ENCODE data around the gene RPL13.

DNA sequence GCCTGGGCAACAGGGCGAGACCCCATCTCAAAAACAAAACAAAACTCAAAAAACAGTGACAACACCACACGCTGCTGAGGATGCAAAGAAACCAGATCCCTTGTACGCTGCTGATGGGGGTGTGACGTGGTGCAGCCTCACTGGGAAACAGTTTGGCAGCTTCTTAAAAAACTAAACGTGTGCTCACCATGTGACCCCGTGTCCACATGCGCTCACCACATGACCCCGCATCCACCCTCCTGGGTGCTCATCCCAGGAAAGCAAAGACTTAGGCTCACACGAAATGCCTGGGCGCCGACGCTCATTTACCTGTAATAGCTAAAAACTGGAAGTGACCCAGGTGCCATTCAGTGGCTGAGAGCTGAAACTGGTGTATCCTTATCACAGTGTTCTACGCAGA is 19.9 kb upstream of the RPL13 start:
- TF ChIP-seq BCL11A (IDR thresholded peaks at IDR 0.05; ENCODE audit: low read depth, low read length) = no peak
- no peak for TF ChIP-seq POLR2AphosphoS2 (IDR thresholded peaks at IDR 0.05; ENCODE audit: low read depth, low read length)
- TF ChIP-seq, protein P1, sequence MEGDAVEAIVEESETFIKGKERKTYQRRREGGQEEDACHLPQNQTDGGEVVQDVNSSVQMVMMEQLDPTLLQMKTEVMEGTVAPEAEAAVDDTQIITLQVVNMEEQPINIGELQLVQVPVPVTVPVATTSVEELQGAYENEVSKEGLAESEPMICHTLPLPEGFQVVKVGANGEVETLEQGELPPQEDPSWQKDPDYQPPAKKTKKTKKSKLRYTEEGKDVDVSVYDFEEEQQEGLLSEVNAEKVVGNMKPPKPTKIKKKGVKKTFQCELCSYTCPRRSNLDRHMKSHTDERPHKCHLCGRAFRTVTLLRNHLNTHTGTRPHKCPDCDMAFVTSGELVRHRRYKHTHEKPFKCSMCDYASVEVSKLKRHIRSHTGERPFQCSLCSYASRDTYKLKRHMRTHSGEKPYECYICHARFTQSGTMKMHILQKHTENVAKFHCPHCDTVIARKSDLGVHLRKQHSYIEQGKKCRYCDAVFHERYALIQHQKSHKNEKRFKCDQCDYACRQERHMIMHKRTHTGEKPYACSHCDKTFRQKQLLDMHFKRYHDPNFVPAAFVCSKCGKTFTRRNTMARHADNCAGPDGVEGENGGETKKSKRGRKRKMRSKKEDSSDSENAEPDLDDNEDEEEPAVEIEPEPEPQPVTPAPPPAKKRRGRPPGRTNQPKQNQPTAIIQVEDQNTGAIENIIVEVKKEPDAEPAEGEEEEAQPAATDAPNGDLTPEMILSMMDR (IDR thresholded peaks at IDR 0.05 in 2 of 3, conservative IDR thresholded peaks at IDR 0.05 in 1 of 3; ENCODE audit: control insufficient read depth in 2 of 3, extremely low read depth in 1 of 3, insufficient read depth in 1 of 3, low read depth in 3 of 3, low read length in 3 of 3) = no peak
- TF ChIP-seq, protein P2, sequence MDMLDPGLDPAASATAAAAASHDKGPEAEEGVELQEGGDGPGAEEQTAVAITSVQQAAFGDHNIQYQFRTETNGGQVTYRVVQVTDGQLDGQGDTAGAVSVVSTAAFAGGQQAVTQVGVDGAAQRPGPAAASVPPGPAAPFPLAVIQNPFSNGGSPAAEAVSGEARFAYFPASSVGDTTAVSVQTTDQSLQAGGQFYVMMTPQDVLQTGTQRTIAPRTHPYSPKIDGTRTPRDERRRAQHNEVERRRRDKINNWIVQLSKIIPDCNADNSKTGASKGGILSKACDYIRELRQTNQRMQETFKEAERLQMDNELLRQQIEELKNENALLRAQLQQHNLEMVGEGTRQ (IDR thresholded peaks at IDR 0.05; ENCODE audit: borderline replicate concordance, low read depth, low read length) = no peak
- no peak for TF ChIP-seq POLR2A (IDR thresholded peaks at IDR 0.05; ENCODE audit: low read depth, low read length)
- no peak for TF ChIP-seq LARP7 (IDR thresholded peaks at IDR 0.05)
- TF ChIP-seq EGR1 (IDR thresholded peaks at IDR 0.05; ENCODE audit: borderline replicate concordance in 1 of 2, low read depth in 2 of 2, low read length in 2 of 2) = no peak
- TF ChIP-seq, protein P3, sequence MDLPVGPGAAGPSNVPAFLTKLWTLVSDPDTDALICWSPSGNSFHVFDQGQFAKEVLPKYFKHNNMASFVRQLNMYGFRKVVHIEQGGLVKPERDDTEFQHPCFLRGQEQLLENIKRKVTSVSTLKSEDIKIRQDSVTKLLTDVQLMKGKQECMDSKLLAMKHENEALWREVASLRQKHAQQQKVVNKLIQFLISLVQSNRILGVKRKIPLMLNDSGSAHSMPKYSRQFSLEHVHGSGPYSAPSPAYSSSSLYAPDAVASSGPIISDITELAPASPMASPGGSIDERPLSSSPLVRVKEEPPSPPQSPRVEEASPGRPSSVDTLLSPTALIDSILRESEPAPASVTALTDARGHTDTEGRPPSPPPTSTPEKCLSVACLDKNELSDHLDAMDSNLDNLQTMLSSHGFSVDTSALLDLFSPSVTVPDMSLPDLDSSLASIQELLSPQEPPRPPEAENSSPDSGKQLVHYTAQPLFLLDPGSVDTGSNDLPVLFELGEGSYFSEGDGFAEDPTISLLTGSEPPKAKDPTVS (IDR thresholded peaks at IDR 0.05; ENCODE audit: low read depth, low read length) = no peak
- no peak for TF ChIP-seq ETV6 (conservative IDR thresholded peaks at IDR 0.05 in 1 of 2, IDR thresholded peaks at IDR 0.05 in 1 of 2; ENCODE audit: borderline replicate concordance in 1 of 2, low read depth in 1 of 2)
- no peak for TF ChIP-seq CEBPB (IDR thresholded peaks at IDR 0.05; ENCODE audit: borderline replicate concordance in 1 of 2, low read depth in 2 of 2, low read length in 2 of 2)
- TF ChIP-seq, protein P4, sequence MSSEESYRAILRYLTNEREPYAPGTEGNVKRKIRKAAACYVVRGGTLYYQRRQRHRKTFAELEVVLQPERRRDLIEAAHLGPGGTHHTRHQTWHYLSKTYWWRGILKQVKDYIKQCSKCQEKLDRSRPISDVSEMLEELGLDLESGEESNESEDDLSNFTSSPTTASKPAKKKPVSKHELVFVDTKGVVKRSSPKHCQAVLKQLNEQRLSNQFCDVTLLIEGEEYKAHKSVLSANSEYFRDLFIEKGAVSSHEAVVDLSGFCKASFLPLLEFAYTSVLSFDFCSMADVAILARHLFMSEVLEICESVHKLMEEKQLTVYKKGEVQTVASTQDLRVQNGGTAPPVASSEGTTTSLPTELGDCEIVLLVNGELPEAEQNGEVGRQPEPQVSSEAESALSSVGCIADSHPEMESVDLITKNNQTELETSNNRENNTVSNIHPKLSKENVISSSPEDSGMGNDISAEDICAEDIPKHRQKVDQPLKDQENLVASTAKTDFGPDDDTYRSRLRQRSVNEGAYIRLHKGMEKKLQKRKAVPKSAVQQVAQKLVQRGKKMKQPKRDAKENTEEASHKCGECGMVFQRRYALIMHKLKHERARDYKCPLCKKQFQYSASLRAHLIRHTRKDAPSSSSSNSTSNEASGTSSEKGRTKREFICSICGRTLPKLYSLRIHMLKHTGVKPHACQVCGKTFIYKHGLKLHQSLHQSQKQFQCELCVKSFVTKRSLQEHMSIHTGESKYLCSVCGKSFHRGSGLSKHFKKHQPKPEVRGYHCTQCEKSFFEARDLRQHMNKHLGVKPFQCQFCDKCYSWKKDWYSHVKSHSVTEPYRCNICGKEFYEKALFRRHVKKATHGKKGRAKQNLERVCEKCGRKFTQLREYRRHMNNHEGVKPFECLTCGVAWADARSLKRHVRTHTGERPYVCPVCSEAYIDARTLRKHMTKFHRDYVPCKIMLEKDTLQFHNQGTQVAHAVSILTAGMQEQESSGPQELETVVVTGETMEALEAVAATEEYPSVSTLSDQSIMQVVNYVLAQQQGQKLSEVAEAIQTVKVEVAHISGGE (CRISPR knock-in tag; IDR thresholded peaks at IDR 0.05) = no peak
